T1000 (cell line): ENCODE measurements around the gene TUBB2B.
"Not testable (repeated sequence)": the region's sequence is repeated elsewhere in the genome, so short reads cannot be mapped to it uniquely, and the experiment has no call there.

Source experiments
- DNase-seq: peaks from one replicate; lab custom pipeline; 2025; ENCODE audit warnings: mixed read lengths; lab: John Stamatoyannopoulos, UW

TUBB2B gene

DNA sequence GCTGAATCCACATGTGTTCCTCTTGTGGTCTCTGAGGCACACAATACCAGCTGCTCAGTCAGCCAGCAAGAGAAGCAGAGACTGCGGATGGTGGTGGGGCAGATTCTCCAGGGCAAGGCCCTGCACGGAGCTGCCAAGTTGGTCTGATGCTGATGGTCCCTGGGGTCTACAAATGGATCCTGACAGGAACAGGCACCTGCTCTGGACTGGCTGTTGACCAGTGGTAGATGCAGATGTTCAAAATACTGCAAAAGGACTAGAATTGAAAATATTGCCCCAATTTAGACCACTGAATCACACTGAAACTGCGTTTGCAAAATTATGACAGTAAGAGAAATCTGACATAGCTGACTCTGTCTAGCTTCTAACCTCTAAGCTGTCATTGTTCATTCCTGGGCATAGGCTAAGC is 40.5 kb downstream of the TUBB2B start:
- no peak for DNase-seq

- no peak for DNase-seq
Measured at GRCh38 chr6:3183066-3183465, 44.4 kb downstream of the TUBB2B start.

DNA sequence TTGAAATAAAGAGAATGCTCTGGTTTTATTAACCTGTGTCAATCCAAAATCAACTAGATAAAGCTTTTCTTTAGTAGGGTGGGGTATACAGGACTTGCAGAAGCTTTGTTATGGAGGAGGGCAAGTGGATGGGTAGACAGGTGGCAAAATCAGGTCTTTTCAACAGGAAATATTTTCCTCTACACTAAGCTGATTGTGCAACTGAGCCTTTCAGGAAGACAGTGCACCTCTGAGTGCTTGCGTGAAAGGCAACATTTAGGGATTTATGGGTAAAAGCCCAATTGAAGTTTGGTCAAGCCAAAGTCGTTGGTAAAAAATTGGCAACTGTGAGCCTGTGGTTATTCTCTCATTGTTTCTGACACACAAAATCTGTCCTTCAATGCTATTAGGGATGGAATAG is 46.3 kb downstream of the TUBB2B start:
- DNase-seq = no peak

DNA sequence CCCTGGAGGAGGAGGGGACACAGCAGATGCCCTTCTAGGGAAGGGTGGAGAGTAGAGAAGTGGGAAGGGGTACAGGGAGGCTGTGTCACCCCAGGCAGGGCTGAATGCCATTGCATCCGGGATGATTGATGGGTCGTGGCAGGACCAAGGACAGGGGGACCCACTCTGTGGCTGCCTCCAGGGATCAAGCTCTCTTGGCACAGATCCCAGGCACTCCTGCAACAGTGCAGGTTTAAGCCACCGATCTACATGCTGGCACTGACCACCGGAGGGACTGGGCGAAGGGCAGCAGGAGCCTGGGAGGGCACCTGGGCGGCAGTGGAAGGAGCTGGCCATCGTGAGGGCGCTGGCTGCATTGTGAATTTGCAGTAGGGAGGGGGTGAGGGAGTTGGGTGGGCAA is 47.5 kb downstream of the TUBB2B start:
- DNase-seq = not testable (repeated sequence)

DNA sequence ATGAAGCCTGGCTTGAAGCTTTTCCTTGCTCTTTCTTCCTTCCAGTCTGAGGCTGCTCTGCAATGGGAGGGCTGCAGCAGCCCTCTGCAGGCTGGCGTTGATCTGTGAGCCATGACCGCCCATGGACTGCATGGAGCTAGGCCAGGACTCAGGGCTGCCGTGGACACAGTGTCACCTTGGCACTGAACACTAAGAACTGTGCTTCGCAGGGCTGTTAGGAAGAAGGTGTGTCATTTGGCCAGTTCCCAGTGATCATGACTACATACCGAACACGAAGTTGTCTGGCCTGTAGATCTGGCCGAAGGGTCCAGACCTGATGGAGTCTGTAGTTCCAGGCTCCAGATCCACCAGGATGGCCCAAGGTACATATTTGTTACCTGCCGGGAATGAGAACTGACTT is 48.8 kb downstream of the TUBB2B start:
- not testable (repeated sequence) for DNase-seq

DNA sequence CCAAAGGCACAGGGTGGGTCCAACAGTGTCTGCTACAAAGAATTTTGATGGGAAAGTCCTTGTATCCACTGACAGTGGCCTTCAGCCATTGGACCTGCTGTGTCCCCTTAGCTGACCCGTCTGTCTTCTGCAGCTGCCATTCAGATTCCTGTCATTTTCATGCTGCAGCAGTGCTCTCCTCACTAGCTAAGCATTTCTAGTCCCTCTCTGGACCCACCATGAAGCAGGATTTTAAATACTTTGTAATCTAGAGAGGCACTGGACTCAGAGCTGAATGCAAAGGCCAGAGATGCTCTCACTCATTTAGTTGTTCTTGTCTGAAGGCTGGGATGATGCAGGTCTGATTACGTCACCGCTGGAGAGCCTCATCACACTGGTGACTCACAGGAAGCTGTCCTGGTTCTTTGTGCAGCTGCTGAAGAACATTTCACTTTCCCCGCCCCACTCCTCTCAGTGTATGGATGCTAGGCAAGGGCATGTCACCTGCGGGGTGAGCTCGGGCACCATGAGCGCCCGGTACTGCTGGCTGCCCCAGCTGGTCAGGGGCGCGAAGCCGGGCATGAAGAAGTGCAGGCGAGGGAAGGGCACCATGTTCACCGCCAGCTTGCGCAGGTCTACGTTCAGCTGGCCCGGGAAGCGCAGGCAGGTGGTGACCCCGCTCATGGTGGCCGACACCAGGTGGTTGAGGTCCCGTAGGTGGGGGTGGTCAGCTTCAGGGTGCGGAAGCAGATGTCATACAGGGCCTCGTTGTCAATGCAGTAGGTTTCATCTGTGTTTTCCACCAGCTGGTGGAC is 50.7 kb downstream of the TUBB2B start:
- peak; percentile 17 for DNase-seq

DNA sequence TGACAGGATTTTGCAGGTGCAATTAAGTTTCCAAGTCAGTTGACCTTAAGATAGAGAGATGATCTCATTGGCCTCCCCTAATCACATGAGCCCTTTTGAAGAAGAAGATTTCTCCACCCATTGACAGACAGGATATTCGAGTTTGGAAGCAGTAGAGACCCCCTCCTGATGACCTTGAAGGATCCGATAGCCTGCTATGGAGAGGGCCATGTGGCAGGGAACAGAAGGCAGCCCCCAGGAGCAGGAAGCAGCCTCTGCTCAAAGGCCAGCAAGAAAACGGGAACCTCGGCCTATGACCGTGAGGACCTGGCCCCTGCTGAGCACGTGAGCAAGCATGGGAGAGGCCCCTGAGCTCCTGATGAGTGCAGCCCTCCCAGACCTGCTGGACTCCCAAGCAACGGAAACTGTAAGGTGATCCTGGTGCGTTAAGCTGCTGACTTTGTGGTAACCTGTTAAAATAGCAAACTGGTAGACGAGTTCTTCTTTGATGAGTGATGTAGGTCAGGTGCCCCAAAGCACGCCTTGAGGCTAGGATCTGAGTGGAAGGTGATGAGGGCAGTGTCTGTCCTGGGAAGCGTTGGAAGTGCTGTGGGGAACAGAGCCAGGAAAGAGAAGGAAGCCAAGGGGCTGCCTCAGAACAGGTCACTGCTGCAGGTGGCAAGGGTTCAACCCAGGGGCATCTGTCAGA is 51.6 kb downstream of the TUBB2B start:
- no peak for DNase-seq
